Inflammatory macrophage treated with lipopolysaccharide for 1 hour (primary cell): ENCODE results near the gene MYO5B.

Source experiments
- DNase-seq, 2 donors: peaks; one replicate each; pipeline ENCODE4 v3.0.0-alpha.2; 2020 to 2022

MYO5B gene

GRCh38 chr18:49874238-49874637 is 320.7 kb downstream of the MYO5B start:
- DNase-seq = no peak

- DNase-seq = no peak
These were observed 325.6 kb downstream of the MYO5B start for GRCh38 chr18:49869354-49869753.

GRCh38 chr18:49866680-49867079 is 328.3 kb downstream of the MYO5B start:
- no peak for DNase-seq

- DNase-seq = no peak
These were observed 329.5 kb downstream of the MYO5B start for GRCh38 chr18:49865401-49865800.

- no peak for DNase-seq
These were observed 331.0 kb downstream of the MYO5B start for GRCh38 chr18:49863769-49864621.

GRCh38 chr18:49862656-49863385 is 332.1 kb downstream of the MYO5B start:
- DNase-seq = no peak

- DNase-seq = peak in 1 of 2 donors; percentile 22
These were observed 333.3 kb downstream of the MYO5B start for GRCh38 chr18:49861659-49862058.

GRCh38 chr18:49859725-49860124 is 335.2 kb downstream of the MYO5B start:
- DNase-seq = no peak

- no peak for DNase-seq
These were observed 336.0 kb downstream of the MYO5B start for GRCh38 chr18:49859021-49859359.

- DNase-seq = peak; percentile 35 to 80
These were observed 336.5 kb downstream of the MYO5B start for GRCh38 chr18:49858309-49859020.

GRCh38 chr18:49857708-49858107 is 337.2 kb downstream of the MYO5B start:
- no peak for DNase-seq

- DNase-seq = no peak
These were observed 338.5 kb downstream of the MYO5B start for GRCh38 chr18:49856496-49856895.

GRCh38 chr18:49855711-49856415 is 339.1 kb downstream of the MYO5B start:
- DNase-seq = no peak

GRCh38 chr18:49854681-49855080 is 340.3 kb downstream of the MYO5B start:
- DNase-seq = no peak

GRCh38 chr18:49853436-49853835 is 341.5 kb downstream of the MYO5B start:
- no peak for DNase-seq

GRCh38 chr18:49853011-49853410 is 341.9 kb downstream of the MYO5B start:
- DNase-seq = no peak

- no peak for DNase-seq
These were observed 343.3 kb downstream of the MYO5B start for GRCh38 chr18:49851624-49852023.

GRCh38 chr18:49850636-49851035 is 344.3 kb downstream of the MYO5B start:
- DNase-seq = no peak

- no peak for DNase-seq
These were observed 345.4 kb downstream of the MYO5B start for GRCh38 chr18:49849331-49850217.

GRCh38 chr18:49848115-49848514 is 346.8 kb downstream of the MYO5B start:
- no peak for DNase-seq

GRCh38 chr18:49847524-49847923 is 347.4 kb downstream of the MYO5B start:
- no peak for DNase-seq
